ENCODE data around the gene IRAK1.

Gene IRAK1

DNA sequence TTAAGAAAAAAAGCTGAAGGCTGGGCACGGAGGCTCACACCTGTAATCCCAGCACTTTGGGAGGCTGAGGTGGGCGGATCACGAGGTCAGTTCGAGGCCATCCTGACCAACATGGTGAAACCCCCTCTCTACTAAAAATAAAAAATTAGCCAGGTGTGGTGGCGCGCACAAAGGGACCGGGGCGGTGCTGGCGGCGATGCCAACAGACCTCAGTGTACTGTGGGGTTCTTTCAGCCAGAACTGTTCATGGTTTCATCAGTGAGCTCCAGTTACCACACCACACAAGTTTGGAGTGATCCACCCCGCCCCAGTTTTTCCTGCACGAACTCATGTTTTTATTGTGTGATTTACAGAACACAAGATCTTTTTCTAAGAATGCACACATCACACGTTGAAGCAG is 21.2 kb upstream of the IRAK1 start:
- no peak for DNase-seq (ENCODE audit: low read depth)

DNA sequence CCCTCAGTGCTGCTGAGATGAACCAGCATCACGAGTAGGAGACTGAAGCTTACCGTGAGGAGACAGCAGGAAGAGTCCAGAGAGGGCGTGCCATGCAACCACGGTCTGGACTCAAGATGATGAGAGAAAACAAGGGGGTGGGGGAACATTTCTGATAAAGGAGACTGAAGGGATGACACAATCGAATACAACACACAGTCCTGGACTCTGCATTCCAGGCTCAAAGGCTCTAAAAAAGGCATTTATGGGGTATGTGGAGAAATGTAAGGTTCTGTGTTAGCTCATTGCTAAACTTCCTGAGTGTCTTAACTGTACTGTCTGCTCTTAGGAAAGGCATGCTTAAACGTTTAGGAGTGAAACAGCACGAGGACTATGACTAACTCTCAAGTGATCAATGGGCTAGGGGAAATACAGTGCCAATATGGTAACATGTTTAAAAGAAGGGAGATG is 20.6 kb upstream of the IRAK1 start:
- peak; percentile 77 for DNase-seq (ENCODE audit: low read depth)

GRCh38 chrX:154039577-154039976 is 19.9 kb upstream of the IRAK1 start:
- no peak for DNase-seq (ENCODE audit: low read depth)

- no peak for DNase-seq (ENCODE audit: low read depth)
Observed at GRCh38 chrX:154038656-154039055, 19.0 kb upstream of the IRAK1 start.

DNA sequence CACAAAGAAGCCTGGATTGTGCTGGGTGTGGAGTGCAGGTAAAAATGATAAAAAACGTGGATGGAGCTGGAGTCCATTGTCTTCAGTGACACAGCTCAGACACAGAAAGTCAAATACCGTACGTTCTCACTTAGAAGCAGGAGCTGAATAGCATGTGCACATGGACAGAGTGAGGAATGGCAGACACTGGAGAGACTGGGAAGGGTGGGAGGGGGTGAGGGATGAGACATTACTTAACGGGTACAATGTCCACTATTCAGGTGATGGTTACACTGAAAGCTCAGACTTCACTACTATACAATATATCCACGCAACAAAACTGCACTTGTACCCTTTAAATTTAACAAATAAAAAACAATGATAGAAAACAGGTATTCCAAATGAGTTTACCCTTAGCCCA is 18.1 kb upstream of the IRAK1 start:
- DNase-seq (ENCODE audit: low read depth), result no peak

DNA sequence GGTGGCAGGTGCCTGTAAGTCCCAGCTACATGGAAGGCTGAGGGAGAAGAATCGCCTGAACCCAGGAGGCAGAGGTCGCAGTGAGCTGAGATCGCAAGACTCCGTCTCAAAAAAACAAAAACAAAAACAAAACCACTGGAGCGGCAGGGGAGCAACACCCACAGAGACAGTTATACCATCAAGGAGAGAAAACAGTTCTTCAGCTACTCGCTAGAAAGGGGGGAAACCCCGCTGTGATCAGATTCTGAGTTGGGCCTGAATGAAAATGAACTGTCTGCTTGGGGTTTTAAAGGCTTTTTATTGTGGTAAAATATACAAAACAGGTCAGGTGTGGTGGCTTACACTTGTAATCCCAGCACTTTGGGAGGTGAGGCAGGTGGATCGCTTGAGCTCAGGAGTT is 16.8 kb upstream of the IRAK1 start:
- no peak for DNase-seq (ENCODE audit: low read depth)

DNA sequence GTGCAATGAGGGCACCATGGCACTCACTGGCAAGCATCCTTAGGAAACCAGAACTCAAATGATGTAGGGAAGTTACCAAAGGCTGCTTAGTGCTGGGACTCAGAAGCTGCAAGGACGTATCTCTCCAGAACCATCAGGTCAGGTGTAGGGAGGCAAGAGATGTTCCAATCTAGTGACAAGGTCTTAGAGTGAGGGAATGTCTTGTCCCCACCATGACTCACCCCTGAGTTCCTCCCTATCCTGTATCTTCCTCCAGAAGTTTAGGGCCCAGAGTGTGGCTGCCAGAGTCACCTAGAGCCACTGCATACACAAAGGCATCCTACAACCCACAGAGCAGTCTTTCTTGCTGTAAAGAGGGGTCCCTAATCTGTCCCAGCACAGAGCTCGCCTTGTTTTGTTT is 14.1 kb upstream of the IRAK1 start:
- no peak for DNase-seq (ENCODE audit: low read depth)

GRCh38 chrX:154032653-154033052 is 13.0 kb upstream of the IRAK1 start:
- DNase-seq (ENCODE audit: low read depth), result no peak

DNA sequence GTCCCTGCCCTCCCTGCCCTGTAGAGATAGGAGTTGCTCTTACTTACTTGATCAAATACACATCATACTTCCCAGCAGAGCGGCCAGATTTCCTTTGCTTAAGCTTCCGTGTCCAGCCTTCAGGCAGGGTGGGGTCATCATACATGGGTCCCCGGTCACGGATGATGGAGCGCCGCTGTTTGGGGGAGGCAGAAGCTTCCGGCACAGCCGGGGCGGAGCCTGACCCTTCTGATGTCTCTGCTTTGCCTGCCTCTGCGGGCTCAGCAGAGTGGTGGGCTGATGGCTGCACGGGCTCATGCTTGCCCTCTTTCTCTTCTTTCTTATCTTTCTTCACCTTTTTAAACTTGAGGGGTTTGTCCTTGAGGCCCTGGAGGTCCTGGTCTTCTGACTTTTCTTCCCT is 12.5 kb upstream of the IRAK1 start:
- DNase-seq (ENCODE audit: low read depth), result no peak

DNA sequence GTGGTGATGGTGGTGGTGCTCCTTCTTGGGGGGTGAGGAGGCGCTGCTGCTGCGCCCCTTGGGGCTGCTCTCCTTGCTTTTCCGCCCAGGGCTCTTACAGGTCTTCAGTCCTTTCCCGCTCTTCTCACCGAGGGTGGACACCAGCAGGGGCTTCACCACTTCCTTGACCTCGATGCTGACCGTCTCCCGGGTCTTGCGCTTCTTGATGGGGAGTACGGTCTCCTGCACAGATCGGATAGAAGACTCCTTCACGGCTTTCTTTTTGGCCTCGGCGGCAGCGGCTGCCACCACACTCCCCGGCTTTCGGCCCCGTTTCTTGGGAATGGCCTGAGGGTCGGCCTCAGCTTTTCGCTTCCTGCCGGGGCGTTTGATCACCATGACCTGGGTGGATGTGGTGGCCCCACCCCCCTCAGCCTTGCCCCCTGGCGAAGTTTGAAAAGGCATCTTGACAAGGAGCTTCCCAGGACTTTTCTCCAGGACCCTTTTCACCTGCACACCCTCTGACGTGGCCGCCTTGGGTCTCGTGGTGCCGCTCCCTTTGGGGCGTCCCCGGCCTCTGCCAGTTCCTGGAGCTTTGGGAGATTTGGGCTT is 11.1 kb upstream of the IRAK1 start:
- DNase-seq (ENCODE audit: low read depth), result no peak

DNA sequence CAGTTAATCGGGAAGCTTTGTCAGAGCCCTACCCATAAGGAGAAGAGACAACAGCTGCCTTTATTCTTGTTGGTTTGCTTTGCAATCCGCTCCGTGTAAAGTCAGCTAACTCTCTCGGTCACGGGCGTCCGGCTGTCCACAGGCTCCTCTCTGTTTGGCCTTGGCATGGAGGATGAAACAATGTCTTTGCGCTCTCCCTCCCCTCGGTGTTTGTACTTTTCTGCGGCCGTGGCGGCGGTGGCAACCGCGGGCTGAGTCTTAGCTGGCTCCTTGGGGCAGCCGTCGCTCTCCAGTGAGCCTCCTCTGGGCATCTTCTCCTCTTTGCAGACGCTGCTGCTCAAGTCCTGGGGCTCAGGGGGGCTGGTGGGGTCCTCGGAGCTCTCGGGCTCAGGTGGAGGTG is 10.6 kb upstream of the IRAK1 start:
- no peak for DNase-seq (ENCODE audit: low read depth)

- no peak for DNase-seq (ENCODE audit: low read depth)
Observed at GRCh38 chrX:154029439-154029838, 9.7 kb upstream of the IRAK1 start.

DNA sequence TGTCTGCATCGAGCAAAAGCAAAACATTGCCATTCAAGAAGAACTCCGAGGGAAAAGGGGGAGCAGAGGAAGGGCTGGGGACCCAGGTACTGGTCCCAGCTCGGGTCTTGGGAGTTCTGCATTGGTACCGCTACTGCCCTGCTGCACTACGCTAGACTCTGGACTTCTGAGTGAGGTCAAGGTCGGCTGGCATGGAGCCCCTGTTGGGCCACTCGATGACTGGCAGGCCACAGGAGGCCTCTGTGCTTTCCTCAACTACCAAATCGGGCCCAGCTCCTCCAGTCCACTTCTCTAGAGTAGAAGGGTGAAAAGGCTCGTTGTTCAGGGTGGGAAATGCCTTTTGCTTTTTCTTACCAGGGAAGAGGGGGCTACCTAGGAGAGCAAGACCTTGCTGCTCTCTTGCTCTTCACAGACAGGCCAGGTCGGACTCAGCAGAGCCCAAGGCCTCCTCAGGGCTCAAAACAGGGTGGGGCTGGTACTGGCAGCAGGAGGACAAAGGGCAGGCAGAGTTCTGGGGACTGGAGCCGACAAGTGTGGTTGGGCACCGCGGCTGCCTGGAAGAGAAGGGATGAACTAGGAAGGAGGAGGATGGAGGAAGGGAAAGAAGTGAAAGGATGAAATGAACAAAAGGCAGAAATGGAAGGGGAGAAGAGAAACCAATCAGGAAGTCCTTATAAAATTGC is 8.9 kb upstream of the IRAK1 start:
- no peak for DNase-seq (ENCODE audit: low read depth)

DNA sequence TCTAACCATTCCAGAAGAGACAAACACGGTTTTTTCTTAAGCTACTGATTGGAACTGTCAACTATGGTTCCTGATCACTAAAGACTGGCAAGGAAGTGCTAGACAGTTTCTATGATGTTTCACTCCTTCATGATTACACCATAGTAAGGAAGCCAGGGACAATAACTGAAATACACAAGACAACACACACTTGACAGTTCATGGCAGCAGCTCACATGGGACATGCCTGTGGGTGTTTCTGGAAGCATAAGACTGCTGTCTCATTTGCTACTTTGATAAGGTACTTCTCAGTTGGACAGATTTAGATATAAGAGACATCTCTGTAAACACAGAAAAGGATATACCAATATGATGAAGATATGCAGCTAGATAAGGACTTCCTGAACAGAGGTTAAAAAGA is 8.3 kb upstream of the IRAK1 start:
- no peak for DNase-seq (ENCODE audit: low read depth)

GRCh38 chrX:154027022-154027402 is 7.3 kb upstream of the IRAK1 start:
- DNase-seq (ENCODE audit: low read depth), result no peak

- peak; percentile 69 for DNase-seq (ENCODE audit: low read depth)
Observed at GRCh38 chrX:154026136-154027021, 6.7 kb upstream of the IRAK1 start.

DNA sequence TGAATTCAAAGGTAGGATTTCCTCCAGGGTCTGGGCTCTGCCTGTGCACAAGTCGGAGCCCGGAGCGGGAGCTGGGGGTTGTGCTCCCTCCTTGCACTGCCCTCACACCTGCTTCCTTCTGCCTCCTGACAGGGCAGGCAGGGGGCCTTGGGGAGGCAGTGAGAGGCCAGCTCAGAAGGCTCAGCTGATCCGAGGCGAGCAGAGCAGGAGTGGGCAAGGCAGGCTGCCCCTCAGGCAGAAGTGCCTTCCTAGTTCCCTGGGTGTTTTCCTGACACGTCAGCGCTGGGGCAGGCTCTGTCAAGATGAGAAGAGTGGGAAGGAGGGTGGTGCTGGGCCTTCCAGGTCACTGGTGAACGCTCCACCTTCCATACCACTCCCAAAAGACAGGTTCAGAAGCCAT is 5.5 kb upstream of the IRAK1 start:
- no peak for DNase-seq (ENCODE audit: low read depth)

- DNase-seq (ENCODE audit: low read depth), result no peak
Observed at GRCh38 chrX:154024271-154024670, 4.6 kb upstream of the IRAK1 start.

GRCh38 chrX:154023276-154024000 is 3.7 kb upstream of the IRAK1 start:
- DNase-seq (ENCODE audit: low read depth), result no peak

DNA sequence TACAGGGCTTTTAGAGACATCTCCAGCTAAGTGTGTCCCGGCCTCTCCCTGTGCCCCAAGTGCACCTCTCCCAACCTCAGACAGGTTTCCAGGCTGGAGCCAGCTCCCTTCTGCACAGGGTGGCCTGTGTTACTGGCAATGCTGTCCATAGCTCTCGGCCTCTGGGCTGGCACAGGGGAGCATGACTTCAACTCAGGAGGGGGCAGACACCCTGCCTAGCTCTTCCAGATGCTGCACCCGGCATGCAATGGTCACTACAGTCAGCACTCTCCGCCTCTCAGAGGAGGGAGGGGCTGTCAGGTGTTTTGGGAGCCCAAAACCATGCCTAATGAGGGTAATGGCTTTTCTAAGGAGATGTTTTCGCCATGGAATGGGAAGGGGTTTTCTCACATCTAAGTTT is 2.4 kb upstream of the IRAK1 start:
- DNase-seq (ENCODE audit: low read depth), result no peak

DNA sequence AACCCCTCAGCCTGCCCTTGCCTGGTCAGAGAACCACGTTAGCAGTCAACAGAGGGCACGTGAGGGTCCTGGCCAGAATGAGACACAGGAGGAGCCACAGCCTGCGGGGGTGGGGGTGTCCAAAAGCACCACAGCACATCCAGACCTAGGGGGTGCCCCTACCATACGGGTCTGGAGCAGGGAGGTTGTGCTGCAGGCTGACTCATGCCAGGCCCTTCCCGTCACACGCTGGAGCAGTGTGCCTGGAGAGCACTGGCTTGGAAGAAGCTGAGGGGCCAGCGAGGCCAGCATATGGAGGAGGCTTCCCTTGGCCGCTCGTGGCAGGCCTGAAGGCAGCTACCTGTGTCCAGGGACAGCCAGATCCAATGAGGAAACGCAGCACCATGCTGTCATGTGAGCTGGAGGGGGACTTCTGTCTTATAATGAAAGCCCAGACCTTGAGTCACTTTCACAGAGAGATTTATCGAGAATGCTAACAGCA is 1.5 kb upstream of the IRAK1 start:
- DNase-seq (ENCODE audit: low read depth), result peak; percentile 33

- DNase-seq (ENCODE audit: low read depth), result peak; percentile 17
Observed at GRCh38 chrX:154020536-154021115, 924 bp upstream of the IRAK1 start.
